Measurements from ENCODE around the gene AP5S1. TPM values are rescaled to one million over a fixed set of nuclear protein-coding genes. Genes with fewer than 3 reads are reported as not detected.

The AP5S1 gene
- total and polyA plus RNA-seq, 2 of the 13 experiments (the other 11 are each of a cell fraction or from before 2014, with no cell fraction given): 7.9 to 23.2 TPM

DNA sequence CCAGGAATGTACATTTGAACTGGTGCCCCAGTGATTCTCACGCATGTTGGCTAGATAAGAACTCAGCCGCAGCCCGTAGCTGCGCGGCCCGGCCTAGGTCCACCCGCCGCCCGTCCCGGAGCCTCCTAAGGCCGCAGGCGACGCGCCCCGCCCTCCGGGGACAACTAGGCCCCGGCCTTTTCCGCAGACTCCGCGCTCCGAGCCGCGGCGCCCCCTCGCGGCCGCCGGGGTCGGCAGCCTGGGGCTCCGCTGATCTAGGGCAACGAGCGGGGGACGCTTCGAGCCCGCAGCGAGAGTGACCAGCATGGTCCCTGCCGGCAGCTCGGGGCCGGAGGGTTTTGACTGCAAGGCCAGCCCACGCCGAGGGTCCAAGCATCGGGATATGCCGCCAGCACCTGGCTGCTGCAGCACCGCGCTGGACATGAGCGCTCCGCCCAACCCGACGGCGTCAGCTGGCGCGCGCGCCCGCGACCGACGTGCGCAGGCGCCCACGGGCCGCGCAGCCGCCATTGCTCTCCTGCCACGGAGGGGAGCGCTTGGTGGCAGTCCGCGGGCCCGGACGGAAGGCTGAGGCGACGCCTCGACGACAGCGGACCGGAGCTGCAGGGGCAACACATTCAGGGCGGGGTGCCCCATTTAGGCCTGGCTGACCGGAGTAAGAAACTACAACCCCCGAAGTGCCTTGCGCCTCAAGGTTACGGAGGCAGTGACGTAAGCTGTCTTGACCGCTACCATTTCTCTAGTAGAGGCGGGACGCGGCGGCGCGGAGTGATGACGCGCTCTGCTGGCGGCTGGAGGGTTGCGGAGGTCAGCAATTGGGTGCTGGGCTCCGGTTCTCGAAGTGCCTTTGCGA is at the start of gene AP5S1 (continued):
- TF ChIP-seq, protein P1, sequence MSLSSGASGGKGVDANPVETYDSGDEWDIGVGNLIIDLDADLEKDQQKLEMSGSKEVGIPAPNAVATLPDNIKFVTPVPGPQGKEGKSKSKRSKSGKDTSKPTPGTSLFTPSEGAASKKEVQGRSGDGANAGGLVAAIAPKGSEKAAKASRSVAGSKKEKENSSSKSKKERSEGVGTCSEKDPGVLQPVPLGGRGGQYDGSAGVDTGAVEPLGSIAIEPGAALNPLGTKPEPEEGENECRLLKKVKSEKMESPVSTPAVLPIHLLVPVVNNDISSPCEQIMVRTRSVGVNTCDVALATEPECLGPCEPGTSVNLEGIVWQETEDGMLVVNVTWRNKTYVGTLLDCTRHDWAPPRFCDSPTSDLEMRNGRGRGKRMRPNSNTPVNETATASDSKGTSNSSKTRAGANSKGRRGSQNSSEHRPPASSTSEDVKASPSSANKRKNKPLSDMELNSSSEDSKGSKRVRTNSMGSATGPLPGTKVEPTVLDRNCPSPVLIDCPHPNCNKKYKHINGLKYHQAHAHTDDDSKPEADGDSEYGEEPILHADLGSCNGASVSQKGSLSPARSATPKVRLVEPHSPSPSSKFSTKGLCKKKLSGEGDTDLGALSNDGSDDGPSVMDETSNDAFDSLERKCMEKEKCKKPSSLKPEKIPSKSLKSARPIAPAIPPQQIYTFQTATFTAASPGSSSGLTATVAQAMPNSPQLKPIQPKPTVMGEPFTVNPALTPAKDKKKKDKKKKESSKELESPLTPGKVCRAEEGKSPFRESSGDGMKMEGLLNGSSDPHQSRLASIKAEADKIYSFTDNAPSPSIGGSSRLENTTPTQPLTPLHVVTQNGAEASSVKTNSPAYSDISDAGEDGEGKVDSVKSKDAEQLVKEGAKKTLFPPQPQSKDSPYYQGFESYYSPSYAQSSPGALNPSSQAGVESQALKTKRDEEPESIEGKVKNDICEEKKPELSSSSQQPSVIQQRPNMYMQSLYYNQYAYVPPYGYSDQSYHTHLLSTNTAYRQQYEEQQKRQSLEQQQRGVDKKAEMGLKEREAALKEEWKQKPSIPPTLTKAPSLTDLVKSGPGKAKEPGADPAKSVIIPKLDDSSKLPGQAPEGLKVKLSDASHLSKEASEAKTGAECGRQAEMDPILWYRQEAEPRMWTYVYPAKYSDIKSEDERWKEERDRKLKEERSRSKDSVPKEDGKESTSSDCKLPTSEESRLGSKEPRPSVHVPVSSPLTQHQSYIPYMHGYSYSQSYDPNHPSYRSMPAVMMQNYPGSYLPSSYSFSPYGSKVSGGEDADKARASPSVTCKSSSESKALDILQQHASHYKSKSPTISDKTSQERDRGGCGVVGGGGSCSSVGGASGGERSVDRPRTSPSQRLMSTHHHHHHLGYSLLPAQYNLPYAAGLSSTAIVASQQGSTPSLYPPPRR (CRISPR knock-in tag; IDR thresholded peaks at IDR 0.05; ENCODE audit: borderline replicate concordance): peak; percentile 75
- TF ChIP-seq NCOA1 (CRISPR knock-in tag; IDR thresholded peaks at IDR 0.05) (peak; percentile 93), DR1 (CRISPR knock-in tag; IDR thresholded peaks at IDR 0.05) (peak; percentile 80; the same call in 1 of the 2 replicates), MXD4 (CRISPR knock-in tag; IDR thresholded peaks at IDR 0.05) (peak; percentile 88; the same call in 1 of the 2 replicates), NFKBIZ (CRISPR knock-in tag; IDR thresholded peaks at IDR 0.05) (peak; percentile 81; the same call in 1 of the 2 replicates), HCFC1 (IDR thresholded peaks at IDR 0.05; ENCODE audit: low read depth, low read length) (peak; percentile 98), ETV5 (CRISPR knock-in tag; IDR thresholded peaks at IDR 0.05; ENCODE audit: borderline replicate concordance) (peak; percentile 71)
- TF ChIP-seq, protein P2, sequence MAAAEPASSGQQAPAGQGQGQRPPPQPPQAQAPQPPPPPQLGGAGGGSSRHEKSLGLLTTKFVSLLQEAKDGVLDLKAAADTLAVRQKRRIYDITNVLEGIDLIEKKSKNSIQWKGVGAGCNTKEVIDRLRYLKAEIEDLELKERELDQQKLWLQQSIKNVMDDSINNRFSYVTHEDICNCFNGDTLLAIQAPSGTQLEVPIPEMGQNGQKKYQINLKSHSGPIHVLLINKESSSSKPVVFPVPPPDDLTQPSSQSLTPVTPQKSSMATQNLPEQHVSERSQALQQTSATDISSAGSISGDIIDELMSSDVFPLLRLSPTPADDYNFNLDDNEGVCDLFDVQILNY (CRISPR knock-in tag; conservative IDR thresholded peaks at IDR 0.05): peak; percentile 89
- TF ChIP-seq, protein P3, sequence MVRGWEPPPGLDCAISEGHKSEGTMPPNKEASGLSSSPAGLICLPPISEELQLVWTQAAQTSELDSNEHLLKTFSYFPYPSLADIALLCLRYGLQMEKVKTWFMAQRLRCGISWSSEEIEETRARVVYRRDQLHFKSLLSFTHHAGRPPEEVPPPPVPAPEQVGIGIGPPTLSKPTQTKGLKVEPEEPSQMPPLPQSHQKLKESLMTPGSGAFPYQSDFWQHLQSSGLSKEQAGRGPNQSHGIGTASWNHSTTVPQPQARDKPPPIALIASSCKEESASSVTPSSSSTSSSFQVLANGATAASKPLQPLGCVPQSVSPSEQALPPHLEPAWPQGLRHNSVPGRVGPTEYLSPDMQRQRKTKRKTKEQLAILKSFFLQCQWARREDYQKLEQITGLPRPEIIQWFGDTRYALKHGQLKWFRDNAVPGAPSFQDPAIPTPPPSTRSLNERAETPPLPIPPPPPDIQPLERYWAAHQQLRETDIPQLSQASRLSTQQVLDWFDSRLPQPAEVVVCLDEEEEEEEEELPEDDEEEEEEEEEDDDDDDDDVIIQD (CRISPR knock-in tag; IDR thresholded peaks at IDR 0.05; ENCODE audit: low read depth): no peak
- TF ChIP-seq, protein P4, sequence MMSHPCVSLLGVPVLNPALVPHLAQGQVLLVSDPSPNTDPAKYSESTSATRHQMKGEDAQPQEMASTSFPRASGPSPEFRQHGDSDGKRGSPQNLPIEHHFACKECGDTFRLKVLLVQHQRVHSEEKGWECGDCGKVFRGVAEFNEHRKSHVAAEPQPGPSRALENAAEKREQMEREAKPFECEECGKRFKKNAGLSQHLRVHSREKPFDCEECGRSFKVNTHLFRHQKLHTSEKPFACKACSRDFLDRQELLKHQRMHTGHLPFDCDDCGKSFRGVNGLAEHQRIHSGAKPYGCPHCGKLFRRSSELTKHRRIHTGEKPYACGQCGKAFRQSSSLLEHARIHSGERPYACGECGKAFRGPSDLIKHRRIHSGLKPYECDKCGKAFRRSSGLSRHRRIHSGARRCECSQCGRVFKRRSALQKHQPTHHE (CRISPR knock-in tag; IDR thresholded peaks at IDR 0.05; ENCODE audit: borderline replicate concordance): peak; percentile 98; the same call in 1 of the 2 replicates

All from HepG2 (cell line).